ENCODE data around the gene TBC1D22B. TPM values are rescaled to one million over a fixed set of nuclear protein-coding genes. Genes with fewer than 3 reads are reported as not detected.

The TBC1D22B gene
- total and polyA plus RNA-seq, 2 donors (not counting 3 experiments of a cell fraction or from before 2014, with no cell fraction given), result 13.1 to 13.6 TPM

GRCh38 chr6:37371154-37372083 is 113.8 kb downstream of the TBC1D22B start:
- no peaks in the 10 kb centered on the region for H3K9me3 ChIP-seq (replicated peaks; ENCODE audit: control insufficient read depth, insufficient read depth, low read length)
- intact Hi-C loops (cut with micrococcal nuclease) (loop anchor here (2.0 kb wide), 1 partner anchor 27 kb away; no protein-coding TSS in a partner anchor), dilution Hi-C loops (cut with MboI; ENCODE audit: extremely low pct_ligation_motif_present, low sequenced_read_pairs) (no loop called here)
- no peak overlapping the region for H3K4me3 ChIP-seq (replicated peaks in 1 of 3; ENCODE audit: insufficient read depth in 1 of 3, low read depth in 1 of 3, low read length in 3 of 3)
- H3K9ac ChIP-seq (replicated peaks; ENCODE audit: extremely low read depth, insufficient read depth, low read length), result no peak overlapping the region
- H3K36me3 ChIP-seq (ENCODE audit: control insufficient read depth in 2 of 2, extremely low read depth in 1 of 2, insufficient read depth in 2 of 2, low read length in 2 of 2), result peaks cover 3 to 12% of the 10 kb centered on the region in 2 experiments
- H3K27me3 ChIP-seq (ENCODE audit: control insufficient read depth in 2 of 2, insufficient read depth in 2 of 2, low read length in 2 of 2), result no peaks in the 10 kb centered on the region
- H4K20me1 ChIP-seq (replicated peaks; ENCODE audit: control insufficient read depth, extremely low read depth, insufficient read depth, low read length), result peaks cover under 1% of the 10 kb centered on the region
- no peak overlapping the region for H3K4me2 ChIP-seq (ENCODE audit: insufficient read depth, low read length)
- FAIRE-seq, result no peak
- H3K4me1 ChIP-seq (ENCODE audit: control insufficient read depth, extremely low read depth, insufficient read depth, low read length), result peaks cover 12% of the 10 kb centered on the region
- DNase-seq (ENCODE audit: low read depth, low spot score), result no peak
- no peak for TF ChIP-seq POLR2AphosphoS5 (IDR thresholded peaks at IDR 0.05; ENCODE audit: insufficient read depth, low read depth, low read length)
- TF ChIP-seq GATA2 (IDR thresholded peaks at IDR 0.05; ENCODE audit: insufficient read depth, insufficient read length, low read depth, low read length), result no peak
- TF ChIP-seq, protein P1, sequence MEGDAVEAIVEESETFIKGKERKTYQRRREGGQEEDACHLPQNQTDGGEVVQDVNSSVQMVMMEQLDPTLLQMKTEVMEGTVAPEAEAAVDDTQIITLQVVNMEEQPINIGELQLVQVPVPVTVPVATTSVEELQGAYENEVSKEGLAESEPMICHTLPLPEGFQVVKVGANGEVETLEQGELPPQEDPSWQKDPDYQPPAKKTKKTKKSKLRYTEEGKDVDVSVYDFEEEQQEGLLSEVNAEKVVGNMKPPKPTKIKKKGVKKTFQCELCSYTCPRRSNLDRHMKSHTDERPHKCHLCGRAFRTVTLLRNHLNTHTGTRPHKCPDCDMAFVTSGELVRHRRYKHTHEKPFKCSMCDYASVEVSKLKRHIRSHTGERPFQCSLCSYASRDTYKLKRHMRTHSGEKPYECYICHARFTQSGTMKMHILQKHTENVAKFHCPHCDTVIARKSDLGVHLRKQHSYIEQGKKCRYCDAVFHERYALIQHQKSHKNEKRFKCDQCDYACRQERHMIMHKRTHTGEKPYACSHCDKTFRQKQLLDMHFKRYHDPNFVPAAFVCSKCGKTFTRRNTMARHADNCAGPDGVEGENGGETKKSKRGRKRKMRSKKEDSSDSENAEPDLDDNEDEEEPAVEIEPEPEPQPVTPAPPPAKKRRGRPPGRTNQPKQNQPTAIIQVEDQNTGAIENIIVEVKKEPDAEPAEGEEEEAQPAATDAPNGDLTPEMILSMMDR (IDR thresholded peaks at IDR 0.05; ENCODE audit: extremely low read depth in 1 of 2, insufficient read depth in 1 of 2, low read depth in 1 of 2, low read length in 2 of 2), result no peak
- no peak for TF ChIP-seq MYC (IDR thresholded peaks at IDR 0.05; ENCODE audit: low read depth, low read length)
- TF ChIP-seq, protein P2, sequence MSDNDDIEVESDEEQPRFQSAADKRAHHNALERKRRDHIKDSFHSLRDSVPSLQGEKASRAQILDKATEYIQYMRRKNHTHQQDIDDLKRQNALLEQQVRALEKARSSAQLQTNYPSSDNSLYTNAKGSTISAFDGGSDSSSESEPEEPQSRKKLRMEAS (IDR thresholded peaks at IDR 0.05; ENCODE audit: insufficient read depth, insufficient read length), result no peak
- no peak for TF ChIP-seq FOS (IDR thresholded peaks at IDR 0.05; ENCODE audit: borderline replicate concordance, insufficient read depth, low read length)
- TF ChIP-seq JUN (IDR thresholded peaks at IDR 0.05; ENCODE audit: borderline replicate concordance, insufficient read depth, insufficient read length, low read depth), result no peak
- TF ChIP-seq EZH2 (IDR thresholded peaks at IDR 0.05; ENCODE audit: borderline replicate concordance, low read depth, low read length, severe bottlenecking), result no peak
- no peak for TF ChIP-seq POLR2A (IDR thresholded peaks at IDR 0.05; ENCODE audit: low read depth, low read length)
- BruUV-seq (replicated peaks), result no TSS peak
- H3K9me1 ChIP-seq (replicated peaks; ENCODE audit: control insufficient read depth, extremely low read depth, insufficient read depth, low read length), result no peaks in the 10 kb centered on the region
- ChIA-PET CTCF (interaction anchor here (0.7 to 2.5 kb wide), 3 partner anchors 11 to 542 kb away, joined by 3 to 10 read pairs (median 5); no protein-coding TSS in a partner anchor), POLR2A (no interaction called here)
- no peak overlapping the region for H2AFZ ChIP-seq (ENCODE audit: low read depth, low read length)
- peaks cover 6% of the 10 kb centered on the region for H3K79me2 ChIP-seq (ENCODE audit: control insufficient read depth, insufficient read depth, low read length)
- no peak overlapping the region for H3K27ac ChIP-seq (ENCODE audit: insufficient read depth, low read depth, low read length)

All from endothelial cell of umbilical vein (primary cell).